ENCODE data around the gene MELTF. TPM values are rescaled to one million over a fixed set of nuclear protein-coding genes. Genes with fewer than 3 reads are reported as not detected.

Gene MELTF
- total RNA-seq, 2 experiments from 2014 or later, result 9.6 to 14.6 TPM

GRCh38 chr3:196995027-196995426 lies 34.6 kb downstream of the MELTF start:
- intact Hi-C loops (cut with micrococcal nuclease; ENCODE audit: unreplicated experiment), result no loop called here
- no peaks in the 10 kb centered on the region for H3K36me3 ChIP-seq (ENCODE audit: insufficient read depth, low read length)

GRCh38 chr3:196994056-196994455 lies 35.6 kb downstream of the MELTF start:
- intact Hi-C loops (cut with micrococcal nuclease; ENCODE audit: unreplicated experiment), result no loop called here
- Histone ChIP-seq H3K4me2 (ENCODE audit: low read length) (no peak overlapping the region), H4K20me1 (ENCODE audit: insufficient read depth, low read length) (no peaks in the 10 kb centered on the region), H3K27ac (ENCODE audit: low read depth, low read length, poor library complexity, severe bottlenecking) (no peak overlapping the region), H2AFZ (ENCODE audit: low read length) (no peak overlapping the region), H3K4me1 (ENCODE audit: insufficient read depth, low read length, poor library complexity, severe bottlenecking) (no peaks in the 10 kb centered on the region), H3K9me3 (ENCODE audit: low read length) (no peaks in the 10 kb centered on the region), H3K36me3 (ENCODE audit: insufficient read depth, low read length) (no peaks in the 10 kb centered on the region), H3K9me2 (ENCODE audit: insufficient read depth, low read length) (no peaks in the 10 kb centered on the region), H3K79me2 (ENCODE audit: insufficient read depth, low read depth, low read length) (no peaks in the 10 kb centered on the region), H3K4me3 (ENCODE audit: low read depth, low read length, poor library complexity, severe bottlenecking) (no peak overlapping the region)
- POLR2A ChIA-PET, result no interaction called here
- no TSS peak for BruUV-seq (replicated peaks)
- CTCF ChIA-PET (ENCODE audit: unreplicated experiment), result no interaction called here
- no peak for DNase-seq (ENCODE audit: low spot score)
- no peak for TF ChIP-seq EZH2phosphoT487 (IDR thresholded peaks at IDR 0.05; ENCODE audit: borderline replicate concordance, low read depth, low read length)
- TF ChIP-seq CTCF (conservative IDR thresholded peaks at IDR 0.05; ENCODE audit: low read length), result no peak

More at GRCh38 chr3:196995027-196995426, 34.6 kb downstream of the MELTF start:
- Histone ChIP-seq H3K79me2 (ENCODE audit: insufficient read depth, low read depth, low read length) (no peaks in the 10 kb centered on the region), H3K4me2 (ENCODE audit: low read length) (no peak overlapping the region), H3K9me3 (ENCODE audit: low read length) (no peaks in the 10 kb centered on the region), H2AFZ (ENCODE audit: low read length) (no peak overlapping the region), H3K4me1 (ENCODE audit: insufficient read depth, low read length, poor library complexity, severe bottlenecking) (no peaks in the 10 kb centered on the region), H3K9me2 (ENCODE audit: insufficient read depth, low read length) (no peaks in the 10 kb centered on the region), H4K20me1 (ENCODE audit: insufficient read depth, low read length) (no peaks in the 10 kb centered on the region), H3K27ac (ENCODE audit: low read depth, low read length, poor library complexity, severe bottlenecking) (no peak overlapping the region), H3K4me3 (ENCODE audit: low read depth, low read length, poor library complexity, severe bottlenecking) (no peak overlapping the region)
- TF ChIP-seq EZH2phosphoT487 (IDR thresholded peaks at IDR 0.05; ENCODE audit: borderline replicate concordance, low read depth, low read length) (no peak), CTCF (conservative IDR thresholded peaks at IDR 0.05; ENCODE audit: low read length) (no peak)
- ChIA-PET CTCF (ENCODE audit: unreplicated experiment) (no interaction called here), POLR2A (no interaction called here)
- no TSS peak for BruUV-seq (replicated peaks)
- DNase-seq (ENCODE audit: low spot score), result no peak

- no TSS peak for BruUV-seq (replicated peaks)
- no peak overlapping the region for H3K27ac ChIP-seq (ENCODE audit: low read depth, low read length, poor library complexity, severe bottlenecking)
- no peaks in the 10 kb centered on the region for H3K9me3 ChIP-seq (ENCODE audit: low read length)
- H4K20me1 ChIP-seq (ENCODE audit: insufficient read depth, low read length), result no peaks in the 10 kb centered on the region
- no peak overlapping the region for H2AFZ ChIP-seq (ENCODE audit: low read length)
- CTCF ChIA-PET (ENCODE audit: unreplicated experiment), result no interaction called here
- DNase-seq (ENCODE audit: low spot score), result no peak
- POLR2A ChIA-PET, result no interaction called here
- no peak overlapping the region for H3K4me2 ChIP-seq (ENCODE audit: low read length)
- no peak overlapping the region for H3K4me3 ChIP-seq (ENCODE audit: low read depth, low read length, poor library complexity, severe bottlenecking)
- intact Hi-C loops (cut with micrococcal nuclease; ENCODE audit: unreplicated experiment), result no loop called here
- no peaks in the 10 kb centered on the region for H3K4me1 ChIP-seq (ENCODE audit: insufficient read depth, low read length, poor library complexity, severe bottlenecking)
- no peaks in the 10 kb centered on the region for H3K79me2 ChIP-seq (ENCODE audit: insufficient read depth, low read depth, low read length)
- H3K9me2 ChIP-seq (ENCODE audit: insufficient read depth, low read length), result no peaks in the 10 kb centered on the region
- TF ChIP-seq CTCF (conservative IDR thresholded peaks at IDR 0.05; ENCODE audit: low read length) (no peak), EZH2phosphoT487 (IDR thresholded peaks at IDR 0.05; ENCODE audit: borderline replicate concordance, low read depth, low read length) (no peak)
- no peaks in the 10 kb centered on the region for H3K36me3 ChIP-seq (ENCODE audit: insufficient read depth, low read length)
These were observed 37.1 kb downstream of the MELTF start for GRCh38 chr3:196992461-196993065.

All from OCI-LY7 (cell line).